H9 (cell line): ENCODE data around the gene TAF5L. TPM values are rescaled to one million over a fixed set of nuclear protein-coding genes. Genes with fewer than 3 reads are reported as not detected.

Source experiments
- DNase-seq: peaks from one replicate; pipeline ENCODE4 v3.0.0-alpha.2; 2017
- H2AFZ ChIP-seq: one replicate; pipeline ENCODE4 v1.6.1; 2013; ENCODE audit warnings: mild to moderate bottlenecking, low read length, control low read depth, moderate library complexity
- H2AK5ac ChIP-seq: 2 replicates; pipeline ENCODE4 v1.6.1; 2013; ENCODE audit warnings: low read length, control low read depth, mixed read lengths; ENCODE audit not compliant: insufficient read length
- H2BK120ac ChIP-seq: one replicate; pipeline ENCODE4 v1.6.1; 2013; ENCODE audit warnings: low read depth, mild to moderate bottlenecking, low read length, control low read depth, inconsistent platforms; ENCODE audit not compliant: poor library complexity, severe bottlenecking
- H2BK12ac ChIP-seq: 2 replicates; pipeline ENCODE4 v1.6.1; 2013; ENCODE audit warnings: low read length, control low read depth, mixed read lengths, low read depth; ENCODE audit not compliant: insufficient read length
- H2BK15ac ChIP-seq: 2 replicates; pipeline ENCODE4 v1.6.1; 2013; ENCODE audit warnings: low read depth, low read length, control low read depth
- H2BK20ac ChIP-seq: one replicate; pipeline ENCODE4 v1.6.1; 2013; ENCODE audit warnings: low read depth, mild to moderate bottlenecking, low read length, control low read depth, inconsistent platforms; ENCODE audit not compliant: poor library complexity, severe bottlenecking
- H2BK5ac ChIP-seq: 2 replicates; pipeline ENCODE4 v1.6.1; 2013; ENCODE audit warnings: low read length, control low read depth, mixed read lengths; ENCODE audit not compliant: insufficient read length
- H3K14ac ChIP-seq: 2 replicates; pipeline ENCODE4 v1.6.1; 2013; ENCODE audit warnings: low read length, control low read depth; ENCODE audit not compliant: insufficient read depth
- H3K18ac ChIP-seq: 2 replicates; pipeline ENCODE4 v1.6.1; 2013; ENCODE audit warnings: low read depth, mild to moderate bottlenecking, mixed read lengths, low read length, control low read depth; ENCODE audit not compliant: insufficient read length
- H3K23ac ChIP-seq: 2 replicates; pipeline ENCODE4 v1.6.1; 2013; ENCODE audit warnings: low read length, control low read depth, mixed read lengths, low read depth; ENCODE audit not compliant: insufficient read length
- H3K23me2 ChIP-seq: 2 replicates; pipeline ENCODE4 v1.6.1; 2013; ENCODE audit warnings: low read depth, mild to moderate bottlenecking, mixed read lengths, low read length, control low read depth; ENCODE audit not compliant: insufficient read length, poor library complexity, severe bottlenecking
- H3K27ac ChIP-seq: 2 replicates; pipeline ENCODE4 v1.5.1; 2013; ENCODE audit warnings: low read length, control low read depth, mixed read lengths, low read depth; ENCODE audit not compliant: insufficient read length
- H3K27me3 ChIP-seq: 2 replicates; pipeline ENCODE4 v1.6.1; 2013; ENCODE audit warnings: low read length, control low read depth, inconsistent platforms; ENCODE audit not compliant: insufficient read depth
- H3K4ac ChIP-seq: 2 replicates; pipeline ENCODE4 v1.6.1; 2013; ENCODE audit warnings: low read depth, mild to moderate bottlenecking, control low read depth, inconsistent platforms, low read length, moderate library complexity
- H3K4me1 ChIP-seq: 2 replicates; pipeline ENCODE4 v1.6.1; 2013; ENCODE audit warnings: low read length, control low read depth, inconsistent platforms; ENCODE audit not compliant: insufficient read depth
- H3K4me2 ChIP-seq: 2 replicates; pipeline ENCODE4 v1.6.1; 2013; ENCODE audit warnings: low read length, control low read depth, mixed read lengths; ENCODE audit not compliant: insufficient read length, insufficient read depth
- H3K56ac ChIP-seq: 2 replicates; pipeline ENCODE4 v1.6.1; 2013; ENCODE audit warnings: low read depth, mild to moderate bottlenecking, mixed read lengths, low read length, control low read depth; ENCODE audit not compliant: insufficient read length
- H3K79me1 ChIP-seq: 2 replicates; pipeline ENCODE4 v1.6.1; 2013; ENCODE audit warnings: low read depth, mild to moderate bottlenecking, moderate library complexity, low read length, control low read depth, inconsistent platforms; ENCODE audit not compliant: insufficient read depth, poor library complexity, severe bottlenecking
- H3K79me2 ChIP-seq: 2 replicates; pipeline ENCODE4 v1.6.1; 2013; ENCODE audit warnings: low read length, control low read depth, inconsistent platforms; ENCODE audit not compliant: insufficient read depth
- H3K9ac ChIP-seq: 2 replicates; pipeline ENCODE4 v1.6.1; 2013; ENCODE audit warnings: low read length, control low read depth, mixed read lengths; ENCODE audit not compliant: insufficient read length; ENCODE audit errors: extremely low read depth
- H3K9me3 ChIP-seq: one replicate; pipeline ENCODE4 v1.6.1; 2013; ENCODE audit warnings: low read depth, low read length, inconsistent platforms; ENCODE audit not compliant: control insufficient read depth
- H3T11ph ChIP-seq: one replicate; pipeline ENCODE4 v1.6.1; 2013; ENCODE audit warnings: mild to moderate bottlenecking, low read length, control low read depth, inconsistent platforms
- H4K20me1 ChIP-seq: one replicate; pipeline ENCODE4 v1.6.1; 2013; ENCODE audit not compliant: control insufficient read depth, insufficient read length, insufficient read depth
- H4K5ac ChIP-seq: 2 replicates; pipeline ENCODE4 v1.6.1; 2013; ENCODE audit warnings: low read depth, mild to moderate bottlenecking, mixed read lengths, low read length, control low read depth; ENCODE audit not compliant: insufficient read length
- H4K8ac ChIP-seq: replicated peaks from 2 replicates; pipeline ENCODE4 v1.6.1; 2013; ENCODE audit warnings: low read length, control low read depth, mixed read lengths, low read depth; ENCODE audit not compliant: insufficient read length
- H4K91ac ChIP-seq: 2 replicates; pipeline ENCODE4 v1.6.1; 2013; ENCODE audit warnings: low read depth, mild to moderate bottlenecking, moderate library complexity, mixed read lengths, low read length, control low read depth; ENCODE audit not compliant: insufficient read length
- H3K27ac Mint-ChIP-seq, 3 experiments: 2 replicates in 2 of 3; 3 replicates in 1 of 3; pipeline ENCODE4 v1.8.0; 2020 to 2021; ENCODE audit warnings: mixed read lengths in 3 of 3, mild to moderate bottlenecking in 1 of 3, moderate library complexity in 1 of 3
- H3K27me3 Mint-ChIP-seq: 2 replicates; pipeline ENCODE4 v1.8.0; 2021; ENCODE audit warnings: low read depth, mild to moderate bottlenecking, moderate library complexity, mixed read lengths
- H3K36me3 Mint-ChIP-seq, 3 experiments: 2 replicates in 2 of 3; 3 replicates in 1 of 3; pipeline ENCODE4 v1.8.0; 2020 to 2021; ENCODE audit warnings: low read depth in 3 of 3, mixed read lengths in 3 of 3; ENCODE audit not compliant: insufficient read depth in 1 of 3
- H3K4me1 Mint-ChIP-seq, 2 experiments: 2 replicates each; pipeline ENCODE4 v1.8.0; 2020; ENCODE audit warnings: mixed read lengths in 2 of 2
- H3K4me3 Mint-ChIP-seq, 2 experiments: 2 replicates in 1 of 2; 3 replicates in 1 of 2; pipeline ENCODE4 v1.8.0; 2020 to 2021; ENCODE audit warnings: mild to moderate bottlenecking in 2 of 2, mixed read lengths in 2 of 2, moderate library complexity in 1 of 2
- H3K9me3 Mint-ChIP-seq, 2 experiments: 2 replicates in 1 of 2; 3 replicates in 1 of 2; pipeline ENCODE4 v1.8.0; 2020; ENCODE audit warnings: mild to moderate bottlenecking in 2 of 2, mixed read lengths in 2 of 2, moderate library complexity in 1 of 2
- WGBS: extraction: QIAGEN DNeasy Blood & Tissue Kit; methylation state at CpG from one replicate; pipeline ENCODE4 v1.1.7; 2013; ENCODE audit warnings: missing lambda C conversion rate, low lambda C conversion rate, mixed read lengths; ENCODE audit not compliant: insufficient read length; ENCODE audit errors: extremely low coverage; 5-methylcytosine and 5-hydroxymethylcytosine counted together
- total RNA-seq: library from RNA; stranded (reverse); gene quantifications from 2 replicates; pipeline ENCODE4 v1.2.1, GENCODE V29; 2021
- TF ChIP-seq, protein P1 (sequence below): fragments of 200-600 bp; sonication (generic); conservative IDR thresholded peaks from 3 replicates; pipeline ENCODE4 v1.8.0; 2021; ENCODE audit warnings: antibody characterized with exemption, mild to moderate bottlenecking

Gene TAF5L
- total RNA-seq, 1 experiment from 2014 or later, result 30.3 TPM

- H3K4me1 ChIP-seq, result no peaks in the 10 kb centered on the region
- H2BK120ac ChIP-seq, result no peak overlapping the region
- H3K9ac ChIP-seq, result no peak overlapping the region
- no peak overlapping the region for H3K14ac ChIP-seq
- H3K79me2 ChIP-seq, result 0 out of 2 replicates have a peak, but pooled peaks cover 2% of the 10 kb centered on the region
- no peak overlapping the region for H3K4me3 Mint-ChIP-seq
- peaks cover 2% of the 10 kb centered on the region for H3K79me1 ChIP-seq
- H4K20me1 ChIP-seq, result no peaks in the 10 kb centered on the region
- no peak overlapping the region for H2AK5ac ChIP-seq
- no peak overlapping the region for H2AFZ ChIP-seq
- no peaks in the 10 kb centered on the region for H3K27me3 ChIP-seq
- no peak overlapping the region for H3K4ac ChIP-seq
- no peak overlapping the region for H3T11ph ChIP-seq
- no peaks in the 10 kb centered on the region for H3K27me3 Mint-ChIP-seq
- no peak for DNase-seq
- TF ChIP-seq, protein P1, sequence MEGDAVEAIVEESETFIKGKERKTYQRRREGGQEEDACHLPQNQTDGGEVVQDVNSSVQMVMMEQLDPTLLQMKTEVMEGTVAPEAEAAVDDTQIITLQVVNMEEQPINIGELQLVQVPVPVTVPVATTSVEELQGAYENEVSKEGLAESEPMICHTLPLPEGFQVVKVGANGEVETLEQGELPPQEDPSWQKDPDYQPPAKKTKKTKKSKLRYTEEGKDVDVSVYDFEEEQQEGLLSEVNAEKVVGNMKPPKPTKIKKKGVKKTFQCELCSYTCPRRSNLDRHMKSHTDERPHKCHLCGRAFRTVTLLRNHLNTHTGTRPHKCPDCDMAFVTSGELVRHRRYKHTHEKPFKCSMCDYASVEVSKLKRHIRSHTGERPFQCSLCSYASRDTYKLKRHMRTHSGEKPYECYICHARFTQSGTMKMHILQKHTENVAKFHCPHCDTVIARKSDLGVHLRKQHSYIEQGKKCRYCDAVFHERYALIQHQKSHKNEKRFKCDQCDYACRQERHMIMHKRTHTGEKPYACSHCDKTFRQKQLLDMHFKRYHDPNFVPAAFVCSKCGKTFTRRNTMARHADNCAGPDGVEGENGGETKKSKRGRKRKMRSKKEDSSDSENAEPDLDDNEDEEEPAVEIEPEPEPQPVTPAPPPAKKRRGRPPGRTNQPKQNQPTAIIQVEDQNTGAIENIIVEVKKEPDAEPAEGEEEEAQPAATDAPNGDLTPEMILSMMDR, result no peak
- no peak overlapping the region for H2BK12ac ChIP-seq
- no peak overlapping the region for H3K27ac ChIP-seq
- no peak overlapping the region for H3K18ac ChIP-seq
- no peak overlapping the region for H4K5ac ChIP-seq
- no peak overlapping the region for H4K91ac ChIP-seq
- no peak overlapping the region for H2BK5ac ChIP-seq
- H3K9me3 ChIP-seq, result no peaks in the 10 kb centered on the region
- no CpG with 5 or more reads among the region's 4 CpGs for WGBS
- H3K23ac ChIP-seq, result no peak overlapping the region
- no peaks in the 10 kb centered on the region for H3K4me1 Mint-ChIP-seq
- no peaks in the 10 kb centered on the region for H3K23me2 ChIP-seq
- no peak overlapping the region for H3K56ac ChIP-seq
- H2BK15ac ChIP-seq, result no peak overlapping the region
- H3K36me3 Mint-ChIP-seq, result peaks cover 37 to 81% (median 71%) of the 10 kb centered on the region in 3 experiments; a peak in 6 of 7 replicates
- H3K4me2 ChIP-seq, result no peak overlapping the region
- H3K27ac Mint-ChIP-seq, result no peak overlapping the region
- H3K9me3 Mint-ChIP-seq, result no peaks in the 10 kb centered on the region
- H2BK20ac ChIP-seq, result no peak overlapping the region
- no peak overlapping the region for H4K8ac ChIP-seq
Measured at GRCh38 chr1:229648406-229648805, 22.5 kb upstream of the TAF5L start.
